ENCODE measurements around the gene RBM43.

RBM43 gene

DNA sequence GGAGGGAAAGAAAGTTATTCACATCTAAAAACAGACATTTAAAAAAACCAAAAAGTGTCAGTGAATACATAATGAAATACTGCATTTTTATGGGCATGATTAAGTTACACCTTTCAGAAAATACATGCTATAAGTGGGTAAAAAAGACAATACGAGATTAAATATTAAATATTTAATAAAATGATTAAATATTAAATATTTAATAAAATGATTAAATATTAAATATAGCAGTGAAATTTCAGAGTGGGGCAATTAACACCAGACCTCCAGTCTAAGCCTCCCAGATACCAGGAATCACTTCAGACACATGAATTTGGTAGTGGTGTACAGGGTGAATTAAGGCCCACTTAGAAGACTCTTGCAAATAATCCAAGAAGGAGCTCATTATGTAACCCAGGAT, 15.5 kb downstream of the RBM43 start:
- peaks cover 6% of the 10 kb centered on the region for H3K36me3 ChIP-seq
- peaks cover 12% of the 10 kb centered on the region for H3K9me3 ChIP-seq
- H3K27me3 ChIP-seq: no peaks in the 10 kb centered on the region
- no peak overlapping the region for H3K27ac ChIP-seq
- TF ChIP-seq, protein P1, sequence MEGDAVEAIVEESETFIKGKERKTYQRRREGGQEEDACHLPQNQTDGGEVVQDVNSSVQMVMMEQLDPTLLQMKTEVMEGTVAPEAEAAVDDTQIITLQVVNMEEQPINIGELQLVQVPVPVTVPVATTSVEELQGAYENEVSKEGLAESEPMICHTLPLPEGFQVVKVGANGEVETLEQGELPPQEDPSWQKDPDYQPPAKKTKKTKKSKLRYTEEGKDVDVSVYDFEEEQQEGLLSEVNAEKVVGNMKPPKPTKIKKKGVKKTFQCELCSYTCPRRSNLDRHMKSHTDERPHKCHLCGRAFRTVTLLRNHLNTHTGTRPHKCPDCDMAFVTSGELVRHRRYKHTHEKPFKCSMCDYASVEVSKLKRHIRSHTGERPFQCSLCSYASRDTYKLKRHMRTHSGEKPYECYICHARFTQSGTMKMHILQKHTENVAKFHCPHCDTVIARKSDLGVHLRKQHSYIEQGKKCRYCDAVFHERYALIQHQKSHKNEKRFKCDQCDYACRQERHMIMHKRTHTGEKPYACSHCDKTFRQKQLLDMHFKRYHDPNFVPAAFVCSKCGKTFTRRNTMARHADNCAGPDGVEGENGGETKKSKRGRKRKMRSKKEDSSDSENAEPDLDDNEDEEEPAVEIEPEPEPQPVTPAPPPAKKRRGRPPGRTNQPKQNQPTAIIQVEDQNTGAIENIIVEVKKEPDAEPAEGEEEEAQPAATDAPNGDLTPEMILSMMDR (IDR thresholded peaks at IDR 0.05): no peak
- H3K4me1 ChIP-seq (ENCODE audit: control insufficient read depth in 1 of 2, insufficient read depth in 1 of 2, low read depth in 1 of 2, low read length in 1 of 2): no peaks in the 10 kb centered on the region
- H3K4me3 ChIP-seq (ENCODE audit: low read depth in 1 of 2, low read length in 1 of 2): no peak overlapping the region

DNA sequence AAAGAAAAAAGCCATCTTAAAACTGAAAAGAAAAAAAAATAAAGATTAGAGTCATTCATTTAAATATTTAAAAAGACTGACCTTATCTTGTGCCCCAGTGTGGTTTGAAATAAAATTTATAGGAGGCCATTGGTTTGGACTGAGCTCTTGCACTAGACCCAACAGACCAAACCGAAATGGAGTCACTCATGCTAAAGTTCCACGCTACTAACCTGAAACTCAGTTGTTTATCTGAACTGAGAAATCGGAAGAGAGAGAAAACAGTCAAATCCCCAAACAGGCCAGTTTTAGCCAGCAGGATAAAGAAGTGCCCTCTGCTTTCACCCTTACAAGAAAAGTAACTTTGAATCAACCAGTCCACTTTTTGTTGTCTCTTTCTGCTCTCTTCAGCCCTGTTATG, 18.2 kb downstream of the RBM43 start:
- TF ChIP-seq, protein P1 (IDR thresholded peaks at IDR 0.05): no peak
- Histone ChIP-seq H3K9me3 (peaks cover 5% of the 10 kb centered on the region), H3K4me3 (ENCODE audit: low read depth in 1 of 2, low read length in 1 of 2) (no peak overlapping the region), H3K36me3 (no peaks in the 10 kb centered on the region), H3K27ac (no peak overlapping the region), H3K27me3 (no peaks in the 10 kb centered on the region), H3K4me1 (ENCODE audit: control insufficient read depth in 1 of 2, insufficient read depth in 1 of 2, low read depth in 1 of 2, low read length in 1 of 2) (no peaks in the 10 kb centered on the region)

DNA sequence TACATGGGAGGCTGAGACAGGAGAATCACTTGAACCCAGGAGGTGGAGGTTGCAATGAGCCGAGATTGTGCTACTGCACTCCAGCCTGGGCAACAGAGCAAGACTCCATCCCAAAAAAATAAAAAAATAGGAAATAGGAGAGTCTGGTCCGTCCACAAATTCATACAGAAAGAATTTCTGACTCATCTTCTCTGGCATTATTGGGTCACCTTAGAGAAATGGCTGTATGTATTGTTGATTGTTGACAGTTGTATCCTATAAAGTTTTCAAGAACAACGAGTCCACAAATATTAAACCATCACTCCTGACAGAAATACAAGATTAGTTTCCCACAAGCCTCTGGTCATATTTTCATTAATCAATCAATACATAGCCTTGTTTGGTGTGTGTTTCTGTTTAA, 20.4 kb downstream of the RBM43 start:
- TF ChIP-seq, protein P1 (IDR thresholded peaks at IDR 0.05): no peak
- Histone ChIP-seq H3K4me1 (ENCODE audit: control insufficient read depth in 1 of 2, insufficient read depth in 1 of 2, low read depth in 1 of 2, low read length in 1 of 2) (no peaks in the 10 kb centered on the region), H3K27ac (no peak overlapping the region), H3K9me3 (no peaks in the 10 kb centered on the region), H3K4me3 (ENCODE audit: low read depth in 1 of 2, low read length in 1 of 2) (no peak overlapping the region), H3K27me3 (no peaks in the 10 kb centered on the region), H3K36me3 (no peaks in the 10 kb centered on the region)

DNA sequence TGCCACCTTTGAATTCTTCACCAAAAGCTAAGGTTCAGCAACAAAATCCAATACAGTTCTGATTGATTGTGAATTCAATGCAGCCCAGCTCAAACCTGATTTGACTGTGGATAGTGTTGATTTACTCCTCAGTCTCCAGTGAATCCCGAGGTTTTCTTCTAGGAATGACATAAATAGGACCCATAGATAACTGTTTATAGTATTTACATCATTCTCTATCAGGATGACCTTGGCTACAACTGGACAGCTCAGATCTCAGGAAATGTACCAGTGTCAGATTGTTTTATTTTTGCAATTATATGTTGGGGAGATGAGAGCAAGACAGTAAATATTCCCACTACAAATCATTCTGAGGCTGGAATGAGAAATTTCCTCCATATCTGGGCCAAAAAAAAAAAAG, 21.2 kb downstream of the RBM43 start:
- Histone ChIP-seq H3K4me3 (ENCODE audit: low read depth in 1 of 2, low read length in 1 of 2) (no peak overlapping the region), H3K9me3 (no peaks in the 10 kb centered on the region), H3K36me3 (no peaks in the 10 kb centered on the region), H3K4me1 (ENCODE audit: control insufficient read depth in 1 of 2, insufficient read depth in 1 of 2, low read depth in 1 of 2, low read length in 1 of 2) (no peaks in the 10 kb centered on the region), H3K27me3 (no peaks in the 10 kb centered on the region), H3K27ac (no peak overlapping the region)
- TF ChIP-seq, protein P1 (IDR thresholded peaks at IDR 0.05): no peak

DNA sequence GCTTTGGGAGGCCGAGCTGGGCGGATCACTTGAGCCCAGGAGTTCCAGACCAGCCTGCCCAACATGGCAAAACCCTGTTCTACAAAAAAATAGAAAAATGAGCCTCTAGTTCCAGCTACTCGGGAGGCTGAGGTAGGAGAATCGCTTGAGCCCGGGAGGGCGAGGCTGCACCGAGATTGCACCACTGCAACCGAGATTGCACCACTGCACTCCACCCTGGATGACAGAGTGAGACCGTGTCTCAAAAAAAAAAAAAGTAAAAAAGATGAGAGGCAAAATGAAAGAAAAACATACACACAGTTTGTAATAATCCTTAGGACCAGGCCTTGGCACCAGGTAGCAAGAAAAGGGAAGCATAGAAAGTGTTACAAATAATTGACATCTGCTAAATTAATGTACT, 22.0 kb downstream of the RBM43 start:
- no peaks in the 10 kb centered on the region for H3K36me3 ChIP-seq
- H3K4me1 ChIP-seq (ENCODE audit: control insufficient read depth in 1 of 2, insufficient read depth in 1 of 2, low read depth in 1 of 2, low read length in 1 of 2): no peaks in the 10 kb centered on the region
- peaks cover 6% of the 10 kb centered on the region for H3K27me3 ChIP-seq
- H3K9me3 ChIP-seq: no peaks in the 10 kb centered on the region
- TF ChIP-seq, protein P1 (IDR thresholded peaks at IDR 0.05): no peak
- no peak overlapping the region for H3K4me3 ChIP-seq (ENCODE audit: low read depth in 1 of 2, low read length in 1 of 2)
- H3K27ac ChIP-seq: no peak overlapping the region

Data from neutrophil (primary cell).